Right renal cortex interstitium (tissue), 3 donors: ENCODE data around the gene OGT. TPM values are rescaled to one million over a fixed set of nuclear protein-coding genes. Genes with fewer than 3 reads are reported as not detected.

Experiments used
- DNase-seq, 3 donors: peaks; one replicate each; pipeline ENCODE4 v3.0.0-alpha.2; 2013; ENCODE audit warnings: low read depth in 3 of 3, low spot score in 2 of 3
- polyA plus RNA-seq, 3 donors: library from polyadenylated mRNA; unstranded; fragments of 120-200 nt; gene quantifications; one replicate each; pipeline ENCODE4 v1.2.1, GENCODE V29; 2013; ENCODE audit not compliant: insufficient read length in 3 of 3

Gene OGT
- polyA plus RNA-seq, 3 donors, result 160 to 210 (median 176) TPM

- no peak for DNase-seq
These were observed 86.3 kb downstream of the OGT start for GRCh38 chrX:71619193-71619592.

DNA sequence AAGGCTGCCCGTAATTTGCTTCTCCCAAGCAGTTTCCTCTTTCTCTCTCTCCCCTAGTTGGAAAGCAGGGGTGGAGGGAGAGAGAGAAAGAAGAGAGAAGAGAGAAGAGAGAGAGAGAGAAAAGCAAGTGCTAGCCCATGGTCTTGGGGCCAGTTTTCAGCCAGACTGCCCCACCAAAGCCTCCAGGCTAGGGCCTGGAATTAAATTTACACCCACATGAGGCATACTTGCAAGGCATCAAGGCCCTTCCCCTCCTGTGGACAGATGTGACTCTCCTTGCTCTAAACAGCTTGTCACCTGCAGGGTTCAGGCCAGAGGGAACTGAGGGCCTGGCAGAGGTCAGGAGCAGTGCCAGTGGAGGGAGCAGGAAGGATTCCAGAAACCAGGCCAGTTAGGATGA is 87.1 kb downstream of the OGT start:
- DNase-seq, result no peak

DNA sequence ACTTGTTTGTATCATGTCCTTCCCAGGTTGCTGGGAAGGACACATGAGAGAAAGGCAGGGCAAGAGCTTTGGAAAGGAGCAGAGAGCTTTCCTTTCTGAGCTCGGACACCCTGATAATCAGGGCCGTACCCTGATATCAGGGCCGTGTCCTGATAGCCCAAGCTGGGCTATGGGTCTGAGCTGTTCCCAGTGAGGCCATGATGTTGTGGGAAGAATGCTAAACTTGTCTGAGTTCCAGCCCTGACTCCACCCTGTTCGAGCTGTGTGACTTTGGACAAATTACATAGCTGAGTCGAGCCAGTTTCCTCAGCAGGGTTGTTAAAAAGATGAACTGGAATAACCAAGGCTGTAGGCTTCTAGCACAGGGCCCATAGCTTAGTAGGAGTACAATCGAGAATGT is 88.7 kb downstream of the OGT start:
- no peak for DNase-seq

GRCh38 chrX:71622032-71622575 is 89.2 kb downstream of the OGT start:
- no peak for DNase-seq

- DNase-seq, result peak in 1 of 3 donors; percentile 18
These were observed 89.9 kb downstream of the OGT start for GRCh38 chrX:71622576-71623450.

DNA sequence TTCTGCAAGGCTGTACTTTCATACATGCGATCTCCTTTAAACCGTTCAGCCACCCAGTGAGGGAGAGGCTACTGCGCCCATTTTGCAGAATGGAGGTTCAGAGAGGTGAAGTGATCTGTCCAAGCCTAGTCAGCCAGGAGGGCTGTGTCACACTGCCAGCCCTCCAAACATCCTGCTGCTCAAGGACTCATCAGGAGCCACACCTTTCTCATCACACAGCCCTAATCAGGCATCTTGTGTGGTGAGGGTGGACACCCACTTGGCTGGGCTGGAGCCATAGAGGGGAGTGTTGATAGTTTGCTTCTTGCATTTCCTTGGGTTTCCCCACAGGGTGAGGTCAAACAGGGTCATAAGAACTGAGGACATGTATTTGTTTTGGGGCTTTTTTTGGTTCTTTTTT is 90.8 kb downstream of the OGT start:
- DNase-seq, result no peak

GRCh38 chrX:71625471-71625870 is 92.6 kb downstream of the OGT start:
- no peak for DNase-seq

Other genes starting within 250 kb of the OGT start
- gene NONO, start 249.5 kb upstream of the OGT start, polyA plus RNA-seq, result 100 to 1,000 TPM; 614 to 653 (median 631) TPM
- gene ITGB1BP2, start 231.4 kb upstream of the OGT start, polyA plus RNA-seq, result 1 to 10 TPM; 1.2 to 1.3 (median 1.2) TPM
- gene TAF1, start 166.7 kb upstream of the OGT start, polyA plus RNA-seq, result 10 to 100 TPM; 43.4 to 47.4 (median 45.8) TPM
- 1 to 10 TPM; 2.1 to 2.5 (median 2.4) TPM for gene GCNA, start 45.3 kb downstream of the OGT start, polyA plus RNA-seq
- under 1 TPM; 0.10 to 0.19 (median 0.17) TPM for gene CXCR3, start 85.4 kb downstream of the OGT start, polyA plus RNA-seq
- gene CXorf49, start 185.2 kb downstream of the OGT start, polyA plus RNA-seq, result not detected
- not detected for gene CXorf49B, start 230.2 kb downstream of the OGT start, polyA plus RNA-seq